A549 (cell line): ENCODE measurements around the gene ACSBG1. TPM values are rescaled to one million over a fixed set of nuclear protein-coding genes. Genes with fewer than 3 reads are reported as not detected.

Experiments used
- ATAC-seq, 2 experiments: fragments of 200-7000 bp in 1 of 2; fragments of >200 bp in 1 of 2; cut with Nextera tagmentation in 1 of 2; cut with Tn5 transposase in 1 of 2; 3 replicates each; pipeline versions ENCODE4 v1.8.0 to v1.9.1; 2018 to 2020; ENCODE audit warnings: mild to moderate bottlenecking in 1 of 2, moderate library complexity in 1 of 2
- CTCF ChIA-PET: fragments of 300-600 bp; sonication (Branson Sonifier 250); formaldehyde crosslinking; extraction: SDS; loops from one replicate; lab custom pipeline; 2021; ENCODE audit warnings: antibody characterized with exemption, inconsistent platforms; lab: Yijun Ruan, JAX
- POLR2A ChIA-PET: fragments of 350-600 bp; formaldehyde crosslinking; extraction: SDS; loops from one replicate; lab custom pipeline; 2021; ENCODE audit warnings: antibody characterized with exemption, inconsistent platforms; lab: Yijun Ruan, JAX
- DNase-seq, 2 experiments: peaks; one replicate each; pipeline versions ENCODE4 v3.0.0 to v3.0.0-alpha.2; 2011 to 2016; ENCODE audit warnings: low read depth in 1 of 2, low spot score in 1 of 2
- FAIRE-seq: peaks from 2 replicates; lab custom pipeline; 2011; peaks lifted over from hg19 to GRCh38; lab: Jason Lieb, UNC
- H3K27ac ChIP-seq, 2 experiments: fragments of >200 bp; sonication (Bioruptor Twin); formaldehyde crosslinking; 3 replicates each; pipeline ENCODE4 v1.5.1; 2016 to 2017
- H3K4me1 ChIP-seq: fragments of >200 bp; sonication (Bioruptor Twin); formaldehyde crosslinking; 3 replicates; pipeline ENCODE4 v1.6.1; 2016
- H3K4me2 ChIP-seq: fragments of >200 bp; sonication (Bioruptor Twin); formaldehyde crosslinking; 3 replicates; pipeline ENCODE4 v1.6.1; 2016
- H3K4me3 ChIP-seq: fragments of >200 bp; sonication (Bioruptor Twin); formaldehyde crosslinking; 3 replicates; pipeline ENCODE4 v1.5.1; 2016
- H3K9me3 ChIP-seq: fragments of >200 bp; sonication (Bioruptor Twin); formaldehyde crosslinking; 3 replicates; pipeline ENCODE4 v1.6.1; 2016
- ATOH8 ChIP-seq: fragments of 250-450 bp; sonication (Bioruptor Pico); IDR thresholded peaks from 2 replicates; pipeline ENCODE4 v1.5.0; 2020; ENCODE audit warnings: low read depth, mild to moderate bottlenecking, moderate library complexity
- BHLHE40 ChIP-seq: IDR thresholded peaks from 2 replicates; pipeline ENCODE4 v1.6.1; 2012; ENCODE audit warnings: low read depth, low read length, inconsistent platforms
- CBX2 ChIP-seq: fragments of 200-600 bp; sonication (generic); IDR thresholded peaks from 2 replicates; pipeline ENCODE4 v1.6.1; 2016; ENCODE audit warnings: low read depth, mild to moderate bottlenecking, borderline replicate concordance
- CEBPB ChIP-seq, 2 experiments: fragments of >200 bp in 1 of 2; sonication (Bioruptor Twin) in 1 of 2; formaldehyde crosslinking in 1 of 2; IDR thresholded peaks; 2 replicates each; pipeline ENCODE4 v1.6.1; 2012 to 2016
- CHD2 ChIP-seq: fragments of 150-350 bp; IDR thresholded peaks from 2 replicates; pipeline ENCODE4 v1.6.1; 2014; ENCODE audit warnings: low read length; ENCODE audit not compliant: partially characterized antibody
- ELK1 ChIP-seq: fragments of 150-350 bp; IDR thresholded peaks from 2 replicates; pipeline ENCODE4 v1.6.1; 2014; ENCODE audit warnings: low read depth, mild to moderate bottlenecking, low read length
- EP300 ChIP-seq, 2 experiments: fragments of >200 bp; sonication (Bioruptor Twin); formaldehyde crosslinking; IDR thresholded peaks; 2 replicates in 1 of 2; 3 replicates in 1 of 2; pipeline ENCODE4 v1.6.1; 2016 to 2017
- GATA3 ChIP-seq: IDR thresholded peaks from 2 replicates; pipeline ENCODE4 v1.6.1; 2012; ENCODE audit warnings: borderline replicate concordance
- HES2 ChIP-seq: fragments of >200 bp; sonication (Bioruptor Twin); formaldehyde crosslinking; IDR thresholded peaks from 2 replicates; pipeline ENCODE4 v1.6.1; 2016
- KDM5A ChIP-seq: fragments of 200-600 bp; sonication (generic); IDR thresholded peaks from 2 replicates; pipeline ENCODE4 v1.6.1; 2016; ENCODE audit warnings: antibody characterized with exemption, mild to moderate bottlenecking
- MAFK ChIP-seq: fragments of 450-650 bp; IDR thresholded peaks from 2 replicates; pipeline ENCODE4 v1.6.1; 2014; ENCODE audit not compliant: partially characterized antibody
- NR3C1 ChIP-seq: fragments of >200 bp; sonication (Bioruptor Twin); formaldehyde crosslinking; IDR thresholded peaks from 3 replicates; pipeline ENCODE4 v1.6.1; 2017
- PHF8 ChIP-seq: fragments of 200-600 bp; sonication (generic); IDR thresholded peaks from 2 replicates; pipeline ENCODE4 v1.6.1; 2016; ENCODE audit warnings: low read depth, mild to moderate bottlenecking, antibody characterized with exemption, moderate library complexity, borderline replicate concordance
- POLR2A ChIP-seq: IDR thresholded peaks from 2 replicates; pipeline ENCODE4 v1.6.1; 2012; ENCODE audit warnings: mild to moderate bottlenecking, low read length
- RAD21 ChIP-seq, 2 experiments: fragments of >200 bp in 1 of 2; sonication (Bioruptor Twin) in 1 of 2; formaldehyde crosslinking in 1 of 2; IDR thresholded peaks in 1 of 2; conservative IDR thresholded peaks in 1 of 2; 2 replicates in 1 of 2; 3 replicates in 1 of 2; pipeline ENCODE4 v1.6.1; 2012 to 2018; ENCODE audit warnings: inconsistent platforms in 1 of 2
- RNF2 ChIP-seq: fragments of 200-600 bp; sonication (generic); IDR thresholded peaks from 2 replicates; pipeline ENCODE4 v1.6.1; 2016; ENCODE audit warnings: low read depth, mild to moderate bottlenecking, antibody characterized with exemption, moderate library complexity, borderline replicate concordance
- SMC3 ChIP-seq: fragments of >200 bp; sonication (Bioruptor Twin); formaldehyde crosslinking; IDR thresholded peaks from 3 replicates; pipeline ENCODE4 v1.6.1; 2018; ENCODE audit warnings: inconsistent platforms
- TFCP2L1 ChIP-seq: fragments of 250-450 bp; sonication (Bioruptor Pico); IDR thresholded peaks from 2 replicates; pipeline ENCODE4 v1.5.0; 2021; ENCODE audit warnings: mild to moderate bottlenecking
- USF2 ChIP-seq: fragments of 450-650 bp; IDR thresholded peaks from 2 replicates; pipeline ENCODE4 v1.6.1; 2014; ENCODE audit warnings: antibody characterized with exemption
- WGBS: methylation state at CpG from one replicate; pipeline ENCODE4 v1.1.6; 2017; ENCODE audit errors: missing lambda C conversion rate; 5-methylcytosine and 5-hydroxymethylcytosine counted together
- polyA plus RNA-seq, 4 experiments: library from polyadenylated mRNA; depleted of rRNA in 3 of 4; stranded (reverse); fragments of >200 nt; fragmentation: RNase III in 1 of 4; extraction: RNeasy Plus Mini Kit Qiagen cat#74134 plus additional on column Dnase treatment in 1 of 4; gene quantifications; 2 replicates in 3 of 4; 3 replicates in 1 of 4; pipeline ENCODE4 v1.2.3, GENCODE V29; 2011 to 2017
- TF ChIP-seq, protein P1 (sequence below): fragments of 200-600 bp; sonication (generic); IDR thresholded peaks from 2 replicates; pipeline ENCODE4 v1.6.1; 2016; ENCODE audit warnings: antibody characterized with exemption, mild to moderate bottlenecking, moderate library complexity

Gene ACSBG1
- polyA plus RNA-seq, 2 of the 4 experiments (the other 2 are of a cell fraction) = 0.15 to 0.21 TPM

- Histone ChIP-seq H3K9me3 (no peaks in the 10 kb centered on the region), H3K4me1 (no peaks in the 10 kb centered on the region), H3K4me3 (no peak overlapping the region), H3K4me2 (no peak overlapping the region), H3K27ac (no peak overlapping the region)
- ATAC-seq = no peak
- no peak for FAIRE-seq
- POLR2A ChIA-PET = no interaction called here
- no peak for TF ChIP-seq USF2
- peak; percentile 38 for TF ChIP-seq MAFK
- CTCF ChIA-PET = interaction anchor here (0.7 to 2.2 kb wide), 4 partner anchors 11 to 56 kb away, joined by 3 to 8 read pairs (median 3); no protein-coding TSS in a partner anchor
- DNase-seq = no peak
- WGBS = 93% methylated on average over 2 of the region's 2 CpGs
Observed at GRCh38 chr15:78164010-78164409, 70.4 kb downstream of the ACSBG1 start.

DNA sequence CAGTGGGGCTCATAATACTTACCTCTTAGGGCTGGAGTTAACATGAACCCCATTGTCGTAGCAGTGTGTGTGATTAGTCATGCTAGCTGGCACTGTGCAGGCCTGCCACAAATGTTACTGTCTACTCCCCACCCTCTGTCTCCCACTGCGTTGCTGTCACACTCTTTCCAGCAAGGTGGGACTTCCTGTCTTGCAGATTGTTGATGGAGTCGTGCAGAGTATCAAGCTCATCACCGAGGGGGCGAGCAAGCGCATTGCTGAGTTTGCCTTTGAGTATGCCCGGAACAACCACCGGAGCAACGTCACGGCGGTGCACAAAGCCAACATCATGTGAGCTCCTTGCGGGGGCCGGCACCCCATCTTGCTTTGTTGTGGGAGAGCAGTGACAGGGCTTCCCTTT is 72.3 kb downstream of the ACSBG1 start:
- no peak for FAIRE-seq
- no peaks in the 10 kb centered on the region for H3K9me3 ChIP-seq
- POLR2A ChIA-PET = no interaction called here
- H3K4me1 ChIP-seq = no peaks in the 10 kb centered on the region; the same call in 2 of the 3 replicates
- CTCF ChIA-PET = interaction anchor here (0.6 to 7.4 kb wide), 8 partner anchors 12 to 163 kb away, joined by 3 to 38 read pairs (median 4); partner anchors contain the start of gene IDH3A
- 90% methylated on average over 13 of the region's 13 CpGs for WGBS
- DNase-seq = no peak
- TF ChIP-seq POLR2A = no peak
- TF ChIP-seq, all 56 proteins: peak for 0
- no peak overlapping the region for H3K4me2 ChIP-seq
- H3K27ac ChIP-seq = no peak overlapping the region
- H3K4me3 ChIP-seq = no peak overlapping the region
- no peak for ATAC-seq

- FAIRE-seq (no peak), DNase-seq (no peak), ATAC-seq (no peak)
- 94% methylated on average over 3 of the region's 3 CpGs for WGBS
- TF ChIP-seq NR3C1 = no peak
- TF ChIP-seq RAD21 (conservative IDR thresholded peaks at IDR 0.05 in 1 of 2, IDR thresholded peaks at IDR 0.05 in 1 of 2) = no peak
- no peak for TF ChIP-seq ATOH8 (CRISPR knock-in tag)
- TF ChIP-seq HES2 = no peak
- no peak for TF ChIP-seq USF2
- no peak for TF ChIP-seq MAFK
- TF ChIP-seq TFCP2L1 (CRISPR knock-in tag) = no peak
- TF ChIP-seq EP300 (IDR thresholded peaks at IDR 0.05) = no peak
- no peak for TF ChIP-seq SMC3
- TF ChIP-seq CEBPB (IDR thresholded peaks at IDR 0.05) = no peak
- no peak for TF ChIP-seq CBX2
- TF ChIP-seq PHF8 = no peak
- no peak for TF ChIP-seq BHLHE40
- TF ChIP-seq RNF2 = no peak
- TF ChIP-seq, protein P1, sequence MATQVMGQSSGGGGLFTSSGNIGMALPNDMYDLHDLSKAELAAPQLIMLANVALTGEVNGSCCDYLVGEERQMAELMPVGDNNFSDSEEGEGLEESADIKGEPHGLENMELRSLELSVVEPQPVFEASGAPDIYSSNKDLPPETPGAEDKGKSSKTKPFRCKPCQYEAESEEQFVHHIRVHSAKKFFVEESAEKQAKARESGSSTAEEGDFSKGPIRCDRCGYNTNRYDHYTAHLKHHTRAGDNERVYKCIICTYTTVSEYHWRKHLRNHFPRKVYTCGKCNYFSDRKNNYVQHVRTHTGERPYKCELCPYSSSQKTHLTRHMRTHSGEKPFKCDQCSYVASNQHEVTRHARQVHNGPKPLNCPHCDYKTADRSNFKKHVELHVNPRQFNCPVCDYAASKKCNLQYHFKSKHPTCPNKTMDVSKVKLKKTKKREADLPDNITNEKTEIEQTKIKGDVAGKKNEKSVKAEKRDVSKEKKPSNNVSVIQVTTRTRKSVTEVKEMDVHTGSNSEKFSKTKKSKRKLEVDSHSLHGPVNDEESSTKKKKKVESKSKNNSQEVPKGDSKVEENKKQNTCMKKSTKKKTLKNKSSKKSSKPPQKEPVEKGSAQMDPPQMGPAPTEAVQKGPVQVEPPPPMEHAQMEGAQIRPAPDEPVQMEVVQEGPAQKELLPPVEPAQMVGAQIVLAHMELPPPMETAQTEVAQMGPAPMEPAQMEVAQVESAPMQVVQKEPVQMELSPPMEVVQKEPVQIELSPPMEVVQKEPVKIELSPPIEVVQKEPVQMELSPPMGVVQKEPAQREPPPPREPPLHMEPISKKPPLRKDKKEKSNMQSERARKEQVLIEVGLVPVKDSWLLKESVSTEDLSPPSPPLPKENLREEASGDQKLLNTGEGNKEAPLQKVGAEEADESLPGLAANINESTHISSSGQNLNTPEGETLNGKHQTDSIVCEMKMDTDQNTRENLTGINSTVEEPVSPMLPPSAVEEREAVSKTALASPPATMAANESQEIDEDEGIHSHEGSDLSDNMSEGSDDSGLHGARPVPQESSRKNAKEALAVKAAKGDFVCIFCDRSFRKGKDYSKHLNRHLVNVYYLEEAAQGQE = no peak
- TF ChIP-seq KDM5A = no peak
- no peak for TF ChIP-seq ELK1
- no peak for TF ChIP-seq POLR2A
- no peak for TF ChIP-seq CHD2
- TF ChIP-seq GATA3 = no peak
- Histone ChIP-seq H3K4me3 (no peak overlapping the region), H3K4me1 (peaks cover 12% of the 10 kb centered on the region; the same call in 2 of the 3 replicates), H3K27ac (no peak overlapping the region), H3K4me2 (no peak overlapping the region), H3K9me3 (no peaks in the 10 kb centered on the region)
- ChIA-PET POLR2A (no interaction called here), CTCF (interaction anchor here (0.6 to 7.4 kb wide), 6 partner anchors 15 to 200 kb away, joined by 3 to 38 read pairs (median 5); no protein-coding TSS in a partner anchor)
Observed at GRCh38 chr15:78159395-78159794, 75.0 kb downstream of the ACSBG1 start.
